Keratinocyte (primary cell): ENCODE results near the gene PTPRT. TPM values are rescaled to one million over a fixed set of nuclear protein-coding genes. Genes with fewer than 3 reads are reported as not detected.

Experiments
- DNase-seq: peaks from one replicate; pipeline ENCODE4 v3.0.0-alpha.2; 2011; ENCODE audit warnings: low read depth, missing footprints, low spot score
- FAIRE-seq: peaks from 2 replicates; lab custom pipeline; 2011; peaks lifted over from hg19 to GRCh38; lab: Jason Lieb, UNC
- H2AFZ ChIP-seq: 2 replicates; pipeline ENCODE4 v1.6.0; 2012; ENCODE audit warnings: low read length, control low read depth, inconsistent platforms; ENCODE audit not compliant: control insufficient read depth
- H3K27ac ChIP-seq: 2 replicates; pipeline ENCODE4 v1.5.1; 2011; ENCODE audit warnings: low read length; ENCODE audit not compliant: control insufficient read depth, insufficient read depth
- H3K27me3 ChIP-seq: 3 replicates; pipeline ENCODE4 v1.6.0; 2011; ENCODE audit warnings: low read length; ENCODE audit not compliant: control insufficient read depth, insufficient read depth; ENCODE audit errors: extremely low read depth
- H3K36me3 ChIP-seq, 2 experiments: 2 replicates in 1 of 2; 3 replicates in 1 of 2; pipeline ENCODE4 v1.5.1; 2011; ENCODE audit warnings: low read length in 2 of 2, mild to moderate bottlenecking in 1 of 2; ENCODE audit not compliant: control insufficient read depth in 2 of 2, insufficient read depth in 2 of 2; ENCODE audit errors: extremely low read depth in 1 of 2
- H3K4me1 ChIP-seq: 3 replicates; pipeline ENCODE4 v1.5.1; 2011; ENCODE audit warnings: low read length; ENCODE audit not compliant: control insufficient read depth, insufficient read depth; ENCODE audit errors: extremely low read depth
- H3K4me2 ChIP-seq: 3 replicates; pipeline ENCODE4 v1.6.0; 2011; ENCODE audit warnings: low read depth, low read length; ENCODE audit not compliant: control insufficient read depth, insufficient read depth; ENCODE audit errors: extremely low read depth
- H3K4me3 ChIP-seq, 3 experiments: fragments of 200-600 bp in 1 of 3; sonication (generic) in 1 of 3; 2 replicates in 2 of 3; 3 replicates in 1 of 3; pipeline ENCODE4 v1.5.1; 2011 to 2016; ENCODE audit warnings: low read length in 3 of 3, mild to moderate bottlenecking in 3 of 3, control low read depth in 2 of 3, inconsistent platforms in 1 of 3, low read depth in 1 of 3, mixed read lengths in 1 of 3, mixed run types in 1 of 3, moderate library complexity in 1 of 3; ENCODE audit not compliant: control insufficient read depth in 2 of 3, insufficient read depth in 2 of 3; ENCODE audit errors: extremely low read depth in 1 of 3
- H3K79me2 ChIP-seq: 2 replicates; pipeline ENCODE4 v1.6.0; 2012; ENCODE audit warnings: low read length; ENCODE audit not compliant: control insufficient read depth, insufficient read depth
- H3K9ac ChIP-seq: 3 replicates; pipeline ENCODE4 v1.6.0; 2011; ENCODE audit warnings: low read length; ENCODE audit not compliant: control insufficient read depth, insufficient read depth; ENCODE audit errors: extremely low read depth
- H3K9me1 ChIP-seq: 3 replicates; pipeline ENCODE4 v1.6.0; 2011; ENCODE audit warnings: low read length; ENCODE audit not compliant: control insufficient read depth, insufficient read depth; ENCODE audit errors: extremely low read depth
- H3K9me3 ChIP-seq: 2 replicates; pipeline ENCODE4 v1.5.1; 2012; ENCODE audit warnings: low read depth, low read length; ENCODE audit not compliant: control insufficient read depth
- H4K20me1 ChIP-seq: 3 replicates; pipeline ENCODE4 v1.6.0; 2011; ENCODE audit warnings: low read length; ENCODE audit not compliant: control insufficient read depth, insufficient read depth; ENCODE audit errors: extremely low read depth
- CTCF ChIP-seq, 3 experiments: IDR thresholded peaks in 1 of 3; conservative IDR thresholded peaks in 1 of 3; optimal IDR thresholded peaks in 1 of 3; 2 replicates in 2 of 3; 3 replicates in 1 of 3; pipeline versions ENCODE3 to v1.5.1; 2011; ENCODE audit warnings: low read length in 3 of 3, mild to moderate bottlenecking in 3 of 3, moderate library complexity in 2 of 3, control low read depth in 1 of 3, inconsistent platforms in 1 of 3; ENCODE audit not compliant: insufficient read depth in 2 of 3; ENCODE audit errors: extremely low read depth in 1 of 3
- EZH2 ChIP-seq: IDR thresholded peaks from one replicate; pipeline ENCODE4 v1.6.1; 2012; ENCODE audit warnings: inconsistent platforms, mild to moderate bottlenecking, low read length, moderate library complexity
- dilution Hi-C: fragments of 300-500 bp; cut with MboI; formaldehyde crosslinking; loops from one replicate; pipeline ENCODE4 v1.7.0; 2020; ENCODE audit warnings: low sequenced_read_pairs; ENCODE audit not compliant: extremely low pct_ligation_motif_present
- polyA plus RNA-seq, 5 experiments: library from polyadenylated mRNA; depleted of rRNA in 3 of 5; stranded (reverse) in 3 of 5; stranded (forward) in 1 of 5; unstranded in 1 of 5; fragments of >200 nt; gene quantifications; 1 replicate in 1 of 5; 2 replicates in 3 of 5; 3 replicates in 1 of 5; pipeline versions ENCODE4 v1.2.1 to v1.2.3, GENCODE V29; 2011 to 2012; ENCODE audit warnings: missing spikeins in 2 of 5, low read depth in 1 of 5, low replicate concordance in 1 of 5

The PTPRT gene
- polyA plus RNA-seq, 1 donor (not counting 4 experiments of a cell fraction or from before 2014, with no cell fraction given), result not detected

DNA sequence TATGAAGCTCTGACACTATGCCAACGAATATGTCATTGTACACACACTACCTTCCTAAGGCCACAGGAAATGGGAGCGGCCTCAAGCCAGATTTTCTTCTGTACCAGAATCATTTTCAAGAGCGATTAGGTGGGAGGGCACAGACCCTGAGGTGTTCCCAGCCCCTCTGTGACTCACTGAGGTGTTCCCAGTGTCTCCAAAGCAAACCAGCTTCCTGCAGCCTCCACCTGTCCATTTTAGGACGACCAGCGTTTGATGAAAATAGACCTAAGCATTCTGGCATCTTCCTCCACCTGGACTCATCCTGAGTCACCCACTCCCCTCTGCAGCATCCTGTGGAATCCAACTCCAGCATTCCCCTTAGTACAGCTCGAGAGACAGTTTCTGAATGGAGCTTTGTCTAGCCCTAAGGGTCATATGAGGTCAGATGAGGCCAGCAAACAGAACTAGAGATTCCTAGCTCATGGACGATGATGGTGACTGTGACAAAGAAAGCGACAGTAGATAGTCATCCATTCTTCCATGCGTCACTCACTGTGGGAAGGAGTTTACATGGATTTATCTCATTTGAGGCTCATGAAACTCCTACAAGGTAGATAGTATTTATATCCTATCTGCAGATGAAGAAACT lies 203.4 kb downstream of the PTPRT start:
- Histone ChIP-seq H3K79me2 (no peaks in the 10 kb centered on the region), H2AFZ (no peak overlapping the region), H3K9ac (no peak overlapping the region), H3K4me2 (no peak overlapping the region), H3K4me3 (no peak overlapping the region), H4K20me1 (no peaks in the 10 kb centered on the region), H3K9me3 (peaks cover 9% of the 10 kb centered on the region), H3K27me3 (no peaks in the 10 kb centered on the region), H3K9me1 (no peaks in the 10 kb centered on the region), H3K36me3 (no peaks in the 10 kb centered on the region), H3K4me1 (no peaks in the 10 kb centered on the region), H3K27ac (no peak overlapping the region)
- dilution Hi-C loops, result no loop called here
- no peak for FAIRE-seq
- TF ChIP-seq EZH2 (no peak), CTCF (optimal IDR thresholded peaks at IDR 0.05 in 1 of 3, IDR thresholded peaks at IDR 0.05 in 1 of 3, conservative IDR thresholded peaks at IDR 0.05 in 1 of 3; ENCODE audit: extremely low read depth in 1 of 3, insufficient read depth in 2 of 3, low read length in 3 of 3) (no peak)
- no peak for DNase-seq

DNA sequence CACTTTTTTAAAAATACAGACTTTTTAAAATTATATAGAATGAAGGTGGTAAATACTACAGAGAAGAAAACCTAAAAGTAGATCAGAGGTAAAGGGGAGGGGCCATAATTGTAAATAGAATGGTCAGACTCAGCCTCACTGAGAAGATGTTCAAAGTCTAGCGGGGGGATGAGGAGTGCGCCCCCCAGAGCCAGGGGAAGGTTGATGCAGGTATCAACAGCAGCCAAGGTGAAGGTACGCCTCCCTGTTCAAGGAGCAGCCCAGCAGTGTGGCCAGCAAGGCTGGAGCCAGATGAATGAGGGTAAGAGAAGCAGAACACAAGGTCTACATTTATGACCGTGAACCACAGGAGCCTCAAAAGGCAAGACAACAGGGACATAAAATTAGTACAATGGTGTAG lies 204.1 kb downstream of the PTPRT start:
- DNase-seq (no peak), FAIRE-seq (no peak)
- H3K4me2 ChIP-seq, result no peak overlapping the region
- no peak overlapping the region for H3K4me3 ChIP-seq
- no peaks in the 10 kb centered on the region for H3K79me2 ChIP-seq
- no peak overlapping the region for H2AFZ ChIP-seq
- no peaks in the 10 kb centered on the region for H3K36me3 ChIP-seq
- no peaks in the 10 kb centered on the region for H3K4me1 ChIP-seq
- no peaks in the 10 kb centered on the region for H3K9me1 ChIP-seq
- TF ChIP-seq CTCF (optimal IDR thresholded peaks at IDR 0.05 in 1 of 3, IDR thresholded peaks at IDR 0.05 in 1 of 3, conservative IDR thresholded peaks at IDR 0.05 in 1 of 3; ENCODE audit: extremely low read depth in 1 of 3, insufficient read depth in 2 of 3, low read length in 3 of 3) (no peak), EZH2 (no peak)
- H4K20me1 ChIP-seq, result no peaks in the 10 kb centered on the region
- dilution Hi-C loops, result no loop called here
- no peak overlapping the region for H3K27ac ChIP-seq
- peaks cover 9% of the 10 kb centered on the region for H3K9me3 ChIP-seq
- no peak overlapping the region for H3K9ac ChIP-seq
- H3K27me3 ChIP-seq, result no peaks in the 10 kb centered on the region
